HG03439 (cell line): ENCODE results near the gene PCF11.

Experiments
- ATAC-seq: cut with Tn5 transposase; IDR thresholded peaks from one replicate; pipeline ENCODE4 v1.9.1; 2021; ENCODE audit warnings: mild to moderate bottlenecking, moderate library complexity; ENCODE audit not compliant: unreplicated experiment

The PCF11 gene

GRCh38 chr11:83151274-83151977 lies 5.5 kb upstream of the PCF11 start:
- no peak for ATAC-seq

DNA sequence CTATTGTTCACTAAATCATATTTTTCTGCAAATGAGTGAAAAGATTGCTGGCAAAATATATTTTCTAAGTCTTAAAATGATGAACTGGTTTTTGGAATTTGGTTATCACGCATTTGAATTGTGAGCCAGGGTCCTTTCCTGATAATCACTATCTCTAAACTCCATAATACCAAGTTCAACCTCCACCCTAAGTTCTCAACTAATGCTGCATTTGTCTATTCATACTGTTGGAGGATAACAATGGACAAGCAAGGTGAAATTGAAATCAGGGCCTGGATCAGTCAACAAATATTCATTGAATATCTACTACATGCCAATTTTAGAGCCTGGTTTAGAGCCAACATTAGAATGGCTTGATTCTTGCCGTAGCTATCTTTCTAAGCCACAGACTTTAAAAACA lies 4.7 kb upstream of the PCF11 start:
- no peak for ATAC-seq

GRCh38 chr11:83153764-83154163 lies 3.2 kb upstream of the PCF11 start:
- no peak for ATAC-seq

- peak; percentile 95 for ATAC-seq
Measured at GRCh38 chr11:83156144-83156995, 561 bp upstream of the PCF11 start.

GRCh38 chr11:83157594-83158356 lies 844 bp downstream of the PCF11 start:
- no peak for ATAC-seq

GRCh38 chr11:83158357-83158786 lies 1.4 kb downstream of the PCF11 start:
- no peak for ATAC-seq

GRCh38 chr11:83158965-83159901 lies 2.3 kb downstream of the PCF11 start:
- no peak for ATAC-seq

- ATAC-seq, result no peak
Measured at GRCh38 chr11:83159902-83160865, 3.3 kb downstream of the PCF11 start.

DNA sequence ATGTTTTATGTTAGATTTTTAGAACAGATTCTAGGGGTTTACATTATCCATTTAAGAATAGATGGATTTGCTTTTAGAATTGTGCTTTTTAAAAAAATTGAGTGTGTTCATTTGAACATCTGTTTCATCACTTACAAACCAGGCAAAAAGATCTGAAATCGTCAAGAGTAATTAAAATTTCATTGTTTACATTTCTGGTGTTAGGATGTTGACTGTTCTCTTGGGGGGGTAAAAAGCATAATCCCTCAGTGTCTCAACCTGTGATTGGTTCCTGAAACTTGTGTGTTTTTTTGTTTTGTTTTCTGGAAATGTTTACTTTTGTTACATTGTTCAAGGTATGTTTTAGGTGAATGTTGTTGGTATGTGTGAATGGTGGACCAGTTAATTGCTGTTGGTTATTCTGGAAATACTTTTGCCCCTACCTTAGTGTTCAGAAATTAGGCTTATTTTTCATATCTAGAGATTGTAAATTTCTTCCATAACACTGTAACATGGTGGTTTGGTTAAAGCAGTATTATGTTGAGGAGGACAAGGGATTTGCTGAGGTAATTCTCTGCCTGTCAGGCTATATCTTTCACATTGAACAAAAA lies 4.8 kb downstream of the PCF11 start:
- no peak for ATAC-seq

GRCh38 chr11:83162377-83162776 lies 5.4 kb downstream of the PCF11 start:
- ATAC-seq, result peak; percentile 38

DNA sequence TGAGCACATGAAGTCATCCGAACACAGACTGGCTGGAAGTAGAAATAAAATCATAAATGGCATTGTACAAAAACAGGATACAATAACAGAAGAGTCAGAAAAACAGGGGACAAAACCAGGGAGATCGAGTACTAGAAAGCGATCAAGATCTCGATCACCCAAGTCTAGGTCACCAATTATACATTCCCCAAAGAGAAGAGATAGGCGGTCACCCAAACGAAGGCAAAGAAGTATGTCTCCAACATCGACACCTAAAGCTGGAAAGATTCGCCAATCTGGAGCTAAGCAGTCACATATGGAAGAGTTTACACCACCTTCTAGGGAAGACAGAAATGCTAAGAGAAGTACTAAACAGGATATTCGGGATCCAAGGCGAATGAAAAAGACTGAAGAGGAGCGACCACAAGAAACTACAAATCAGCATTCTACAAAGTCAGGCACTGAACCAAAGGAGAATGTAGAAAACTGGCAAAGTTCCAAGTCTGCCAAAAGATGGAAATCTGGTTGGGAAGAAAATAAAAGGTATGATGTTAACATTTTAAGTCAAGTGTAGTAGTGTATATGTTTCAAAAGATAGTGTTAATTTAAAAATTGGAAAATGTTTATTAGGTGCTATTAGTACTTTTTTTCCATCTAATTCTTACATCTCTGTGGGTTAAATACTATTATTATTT lies 9.4 kb downstream of the PCF11 start:
- no peak for ATAC-seq

DNA sequence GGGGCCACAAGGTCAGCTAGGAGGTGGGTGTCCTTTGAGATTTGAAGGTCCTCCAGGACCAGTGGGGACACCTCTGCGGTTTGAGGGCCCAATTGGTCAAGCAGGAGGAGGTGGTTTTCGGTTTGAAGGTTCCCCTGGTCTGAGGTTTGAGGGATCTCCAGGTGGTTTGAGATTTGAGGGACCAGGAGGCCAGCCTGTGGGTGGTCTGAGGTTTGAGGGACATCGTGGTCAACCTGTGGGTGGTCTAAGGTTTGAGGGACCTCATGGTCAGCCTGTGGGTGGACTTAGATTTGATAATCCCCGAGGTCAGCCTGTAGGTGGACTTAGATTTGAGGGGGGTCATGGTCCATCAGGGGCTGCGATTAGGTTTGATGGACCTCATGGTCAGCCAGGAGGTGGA lies 11.8 kb downstream of the PCF11 start:
- ATAC-seq, result no peak

DNA sequence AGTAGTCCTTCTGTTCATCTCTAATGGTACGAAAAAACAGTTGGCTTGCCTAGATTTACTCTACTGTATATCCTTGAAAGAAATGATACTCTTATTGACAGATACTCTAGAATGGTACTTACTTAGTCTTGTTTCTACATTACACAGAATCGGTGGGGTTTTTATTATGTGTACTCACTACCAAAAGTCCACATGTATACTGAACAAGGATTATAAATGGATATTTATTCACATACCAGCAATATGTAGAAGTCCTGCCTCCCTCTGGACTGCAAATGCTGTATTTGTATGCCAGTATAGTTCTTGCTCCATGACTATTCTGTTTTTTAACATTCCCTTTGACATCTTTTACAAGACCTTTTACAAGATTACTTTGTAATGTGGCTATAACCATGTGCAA lies 13.9 kb downstream of the PCF11 start:
- no peak for ATAC-seq

- ATAC-seq, result no peak
Measured at GRCh38 chr11:83172551-83172950, 15.6 kb downstream of the PCF11 start.

DNA sequence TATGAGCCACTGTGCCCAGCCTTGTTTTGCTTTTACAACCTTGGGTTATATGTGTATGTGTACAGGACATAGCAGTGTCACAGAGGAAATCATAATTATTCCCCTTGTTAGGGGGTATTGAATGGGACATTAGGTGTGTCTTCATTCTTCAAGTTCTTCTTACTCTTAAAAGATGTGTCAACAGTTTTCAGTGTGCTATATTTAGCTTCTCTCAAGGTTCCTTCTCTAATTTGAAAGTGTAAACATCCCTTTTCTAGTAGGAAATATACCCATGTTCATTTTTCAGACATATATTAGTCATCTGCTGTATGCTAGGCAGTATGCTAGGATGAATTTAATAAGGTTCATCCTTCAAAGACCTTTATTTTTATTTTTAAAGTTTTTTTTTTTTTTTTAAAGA lies 17.1 kb downstream of the PCF11 start:
- no peak for ATAC-seq

GRCh38 chr11:83175815-83176214 lies 18.9 kb downstream of the PCF11 start:
- ATAC-seq, result no peak

GRCh38 chr11:83181815-83182214 lies 24.9 kb downstream of the PCF11 start:
- ATAC-seq, result no peak

GRCh38 chr11:83185767-83186166 lies 28.8 kb downstream of the PCF11 start:
- ATAC-seq, result no peak
